HG02642 (cell line): ENCODE data around the gene FAM199X.

Experiments used
- ATAC-seq: cut with Tn5 transposase; IDR thresholded peaks from one replicate; pipeline ENCODE4 v1.9.1; 2021; ENCODE audit warnings: mild to moderate bottlenecking; ENCODE audit not compliant: unreplicated experiment, poor library complexity

The FAM199X gene

GRCh38 chrX:104165894-104166734 lies at the start of gene FAM199X:
TSS of gene FAM199X (plus strand) at chrX:104166453. CDS start at chrX:104166786, 333 bp downstream.
- peak; percentile 98 for ATAC-seq

- ATAC-seq = no peak
Observed at GRCh38 chrX:104117759-104118158, 48.5 kb upstream of the FAM199X start.

- ATAC-seq = no peak
Observed at GRCh38 chrX:104118765-104119164, 47.5 kb upstream of the FAM199X start.

DNA sequence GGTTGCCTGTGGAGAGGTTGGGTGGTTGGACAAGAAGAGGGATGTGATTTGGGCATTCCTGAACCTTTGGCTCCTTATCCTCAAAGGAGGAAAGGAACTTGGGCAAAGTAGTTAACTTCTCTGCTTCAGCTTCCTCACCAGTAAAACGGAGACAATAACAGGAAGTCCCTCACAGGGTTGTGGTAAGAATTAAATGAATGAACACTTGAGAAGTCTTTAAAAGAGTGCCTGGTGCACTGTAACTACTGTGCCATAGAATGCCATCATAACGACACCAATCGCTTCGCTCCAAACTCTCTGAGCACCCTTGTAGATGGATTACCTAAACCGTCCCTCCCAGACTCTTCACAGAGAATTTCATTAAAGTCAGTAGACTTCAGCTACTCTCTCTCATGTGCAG lies 43.4 kb upstream of the FAM199X start:
- ATAC-seq = no peak

GRCh38 chrX:104126856-104127255 lies 39.4 kb upstream of the FAM199X start:
- no peak for ATAC-seq

- no peak for ATAC-seq
Observed at GRCh38 chrX:104130808-104131207, 35.4 kb upstream of the FAM199X start.

DNA sequence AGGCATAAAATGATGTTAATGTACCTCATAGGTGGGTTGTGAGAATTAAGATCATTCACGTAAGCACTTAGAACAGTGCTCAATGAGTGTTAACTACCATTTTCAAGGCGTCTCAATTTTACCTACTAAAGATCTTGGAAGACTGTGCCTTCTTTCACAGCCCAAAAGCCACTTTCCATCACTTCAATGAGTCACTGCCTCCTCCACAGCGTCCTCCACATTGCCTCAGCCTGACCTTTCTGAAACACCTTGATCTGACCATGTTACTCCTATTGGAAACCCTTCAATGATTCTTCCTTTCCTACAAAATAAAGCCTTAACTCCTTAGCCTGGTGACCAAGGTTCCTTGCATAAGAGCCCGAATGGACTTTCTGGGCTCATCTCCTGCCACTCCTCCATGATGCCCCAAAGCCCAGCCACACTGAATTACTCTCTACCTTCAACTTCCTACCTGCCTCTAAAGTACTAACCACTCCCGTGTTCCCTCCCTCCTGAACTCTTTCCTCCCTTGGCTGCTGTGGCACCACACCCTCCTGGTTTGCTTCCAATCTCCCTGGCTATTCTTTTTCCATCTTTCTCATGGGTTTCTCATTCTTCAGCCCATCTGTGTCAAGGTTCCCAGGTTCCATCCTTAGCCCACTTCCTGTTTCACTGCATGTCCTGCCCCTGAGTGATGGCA lies 31.5 kb upstream of the FAM199X start:
- ATAC-seq = no peak

DNA sequence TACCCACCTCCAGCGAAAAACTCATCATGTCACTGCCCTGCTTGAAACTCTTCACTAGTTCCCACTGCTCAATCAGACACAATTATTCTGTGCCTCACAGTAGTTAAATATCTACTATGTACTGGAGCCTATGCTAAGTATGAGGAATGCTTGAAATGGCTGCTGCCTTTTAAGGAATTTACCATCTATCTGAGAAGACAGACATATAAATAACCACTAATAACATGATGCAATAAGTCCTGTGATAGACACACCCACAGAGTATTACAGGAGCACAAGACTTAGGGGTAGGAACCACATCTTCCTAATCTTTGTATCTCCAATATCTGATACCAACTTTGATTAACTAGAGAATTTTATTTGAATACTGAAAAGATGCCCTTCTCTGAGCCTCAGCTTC lies 30.6 kb upstream of the FAM199X start:
- ATAC-seq = no peak

- peak; percentile 83 for ATAC-seq
Observed at GRCh38 chrX:104136241-104137019, 29.8 kb upstream of the FAM199X start.

- no peak for ATAC-seq
Observed at GRCh38 chrX:104137496-104137895, 28.8 kb upstream of the FAM199X start.

DNA sequence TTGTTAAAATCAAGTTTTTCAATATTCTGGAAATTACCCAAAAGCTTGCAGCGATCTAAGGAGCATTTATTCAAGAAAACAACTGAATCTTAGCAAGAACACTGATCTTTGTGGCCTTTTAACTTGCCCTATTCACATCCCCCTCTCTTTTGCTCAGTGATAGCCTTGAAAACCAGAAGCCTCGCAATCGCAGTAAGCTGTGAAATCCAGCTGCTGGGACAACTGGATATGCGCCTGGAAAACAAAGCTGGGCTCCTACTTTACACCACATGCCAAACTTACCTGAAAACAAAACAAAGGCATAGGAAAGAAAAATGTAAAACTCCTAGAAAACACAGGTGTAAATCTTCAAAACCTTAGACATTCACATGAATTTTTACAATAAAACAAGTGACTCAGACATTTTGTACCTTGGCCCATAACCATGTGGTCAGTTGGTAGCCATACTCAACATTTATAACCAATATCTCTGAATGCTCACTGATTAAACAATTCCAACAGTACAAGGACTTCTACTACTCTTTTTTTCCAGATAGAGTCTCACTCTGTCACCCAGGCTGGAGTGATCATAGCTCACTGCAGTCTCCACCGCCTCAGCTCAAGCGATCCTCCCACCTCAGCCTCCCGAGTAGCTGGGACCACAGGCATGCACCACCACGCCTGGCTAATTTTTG lies 25.0 kb upstream of the FAM199X start:
- no peak for ATAC-seq

- no peak for ATAC-seq
Observed at GRCh38 chrX:104151037-104151436, 15.2 kb upstream of the FAM199X start.

DNA sequence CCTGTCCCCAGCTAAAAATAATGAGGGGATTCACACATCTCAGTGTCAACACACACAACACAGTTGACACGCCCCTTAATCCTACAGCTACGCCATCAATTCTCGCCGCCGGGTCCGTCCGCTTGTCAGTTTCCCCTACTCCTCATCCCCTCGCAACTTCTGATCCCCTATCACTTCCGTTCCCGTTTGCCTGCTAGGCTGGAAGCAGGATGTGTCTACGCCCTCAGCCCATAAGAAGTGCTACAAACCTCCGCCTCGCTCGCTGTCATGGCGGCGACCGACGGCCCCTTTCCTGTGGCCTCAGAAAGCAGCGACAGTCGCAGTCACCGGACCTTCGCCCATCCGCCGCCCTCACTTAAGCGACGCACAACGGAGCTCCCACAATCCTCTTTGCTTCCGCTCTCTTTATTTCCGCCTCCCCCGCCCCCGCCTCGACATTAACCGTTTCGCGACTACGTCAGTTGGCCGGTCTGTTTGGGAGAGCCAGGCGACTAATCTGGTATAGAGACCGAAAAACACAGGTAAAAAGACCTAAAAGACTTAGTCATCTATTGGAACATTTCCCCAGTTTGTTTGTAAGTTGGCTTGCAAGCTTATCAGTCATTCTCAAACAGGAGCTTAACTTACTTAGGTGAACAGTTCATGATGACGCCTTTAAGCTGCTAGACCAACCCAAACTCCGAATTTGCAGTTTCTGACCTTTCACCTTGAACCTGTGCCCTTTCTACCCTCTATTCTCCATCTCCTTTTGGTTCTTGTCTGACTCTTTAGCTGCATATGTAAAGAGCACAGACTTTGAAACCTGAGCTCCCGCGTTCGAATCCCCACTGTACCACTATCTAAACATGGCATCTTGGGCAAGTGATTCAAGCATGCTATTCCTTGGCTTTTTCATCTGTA lies 9.4 kb upstream of the FAM199X start, which contains the start of gene SLC25A53:
SLC25A53 (minus strand) TSS at position 380 of the 900 bp plus-strand sequence. CDS start 51,752 bp downstream, outside the sequence.
- ATAC-seq = peak; percentile 95

- no peak for ATAC-seq
Observed at GRCh38 chrX:104166735-104167436, 633 bp downstream of the FAM199X start.

DNA sequence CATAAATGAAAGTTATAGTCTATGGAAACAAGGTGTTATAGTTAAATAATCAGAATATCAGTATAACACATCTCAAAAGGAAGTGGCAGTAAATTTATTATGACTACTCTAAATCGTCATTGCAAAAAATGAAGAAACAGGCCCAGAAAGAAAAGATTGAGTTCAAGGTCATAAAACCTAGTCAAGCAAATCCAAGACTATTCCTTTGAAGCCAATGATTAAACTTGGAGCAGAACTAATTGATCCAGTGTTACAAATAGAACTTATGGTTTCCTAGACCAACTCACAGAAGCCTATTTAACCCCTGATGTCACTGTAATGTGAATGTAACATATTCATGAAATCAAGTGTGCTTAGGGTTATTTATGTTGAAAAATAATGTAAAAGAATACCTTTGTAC lies 1.9 kb downstream of the FAM199X start:
- ATAC-seq = no peak

GRCh38 chrX:104172121-104172520 lies 5.9 kb downstream of the FAM199X start:
- no peak for ATAC-seq

DNA sequence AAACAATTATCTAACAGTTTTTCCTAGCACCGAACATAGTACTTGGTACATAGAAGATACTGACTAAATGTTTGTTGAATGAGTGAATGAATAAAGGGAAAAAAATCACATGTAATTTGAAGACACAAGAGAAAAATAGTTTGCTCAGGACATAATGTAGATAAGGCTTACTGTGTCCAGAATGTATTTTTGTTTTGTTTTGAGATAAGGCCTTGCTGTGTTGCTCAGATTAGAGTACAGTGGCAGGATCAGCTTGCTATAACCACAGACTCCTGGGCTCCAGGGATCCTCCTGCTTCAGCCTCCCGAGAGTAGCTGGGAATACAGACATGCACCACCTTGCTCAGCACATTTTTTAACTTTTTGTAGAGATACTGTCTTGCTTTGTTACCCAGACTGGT lies 6.5 kb downstream of the FAM199X start:
- no peak for ATAC-seq

- ATAC-seq = no peak
Observed at GRCh38 chrX:104173841-104174240, 7.6 kb downstream of the FAM199X start.

GRCh38 chrX:104183685-104184084 lies 17.4 kb downstream of the FAM199X start:
- no peak for ATAC-seq
